GM12878 (cell line): Measurements from ENCODE around the gene GPATCH11. TPM values are rescaled to one million over a fixed set of nuclear protein-coding genes. Genes with fewer than 3 reads are reported as not detected.

Experiments
- ATAC-seq: fragments of 200-7000 bp; cut with Tn5 transposase; 3 replicates; pipeline ENCODE4 v1.9.1; 2020; ENCODE audit warnings: mild to moderate bottlenecking, moderate library complexity
- BruUV-seq: library from RNA; stranded (reverse); fragments of 400-500 nt; replicated peaks from 2 replicates; lab custom pipeline; 2021; lab: Mats Ljungman, UMichigan
- CTCF ChIA-PET: fragments of 300-600 bp; sonication (Branson Sonifier 250); formaldehyde crosslinking; extraction: SDS; loops from one replicate; lab custom pipeline; 2021; ENCODE audit warnings: inconsistent platforms; lab: Yijun Ruan, JAX
- POLR2A ChIA-PET: fragments of 350-600 bp; formaldehyde crosslinking; extraction: SDS; loops from one replicate; lab custom pipeline; 2021; ENCODE audit warnings: inconsistent platforms; lab: Charles Lee
- RAD21 ChIA-PET: fragments of 300-600 bp; sonication (Branson Sonifier 250); formaldehyde crosslinking; loops from one replicate; lab custom pipeline; 2023; ENCODE audit warnings: antibody characterized with exemption; ENCODE audit not compliant: unreplicated experiment; lab: Charles Lee
- SMC1A ChIA-PET: fragments of 300-600 bp; sonication (Branson Sonifier 250); formaldehyde crosslinking; loops from one replicate; lab custom pipeline; 2023; ENCODE audit not compliant: unreplicated experiment, uncharacterized antibody; lab: Charles Lee
- DNase-seq: peaks from one replicate; pipeline ENCODE4 v3.0.0-alpha.2; 2011; ENCODE audit warnings: low read depth, low spot score
- FAIRE-seq: peaks from 3 replicates; lab custom pipeline; 2011; peaks lifted over from hg19 to GRCh38; lab: Jason Lieb, UNC
- H2AFZ ChIP-seq: 2 replicates; pipeline ENCODE4 v1.6.0; 2011; ENCODE audit warnings: low read depth, low read length, control low read depth; ENCODE audit not compliant: control insufficient read depth
- H3K27ac ChIP-seq: 2 replicates; pipeline ENCODE4 v1.5.1; 2011; ENCODE audit warnings: control low read depth; ENCODE audit not compliant: control insufficient read depth, insufficient read depth
- H3K27me3 ChIP-seq, 2 experiments: replicated peaks in 1 of 2; 2 replicates each; pipeline versions ENCODE4 v1.6.0 to v1.6.1; 2011; ENCODE audit warnings: low read length in 1 of 2; ENCODE audit not compliant: control insufficient read depth in 2 of 2, insufficient read depth in 2 of 2
- H3K36me3 ChIP-seq, 2 experiments: 2 replicates each; pipeline ENCODE4 v1.5.1; 2011; ENCODE audit warnings: low read length in 1 of 2; ENCODE audit not compliant: control insufficient read depth in 2 of 2, insufficient read depth in 2 of 2
- H3K4me1 ChIP-seq: 2 replicates; pipeline ENCODE4 v1.6.1; 2011; ENCODE audit warnings: mild to moderate bottlenecking, low read length, moderate library complexity, mixed read lengths; ENCODE audit not compliant: control insufficient read depth, insufficient read depth
- H3K4me2 ChIP-seq: 2 replicates; pipeline ENCODE4 v1.6.0; 2011; ENCODE audit warnings: control low read depth; ENCODE audit not compliant: control insufficient read depth, insufficient read depth
- H3K4me3 ChIP-seq: fragments of 200-600 bp; sonication (generic); 2 replicates; pipeline ENCODE4 v1.5.1; 2016
- H3K79me2 ChIP-seq: 2 replicates; pipeline ENCODE4 v1.6.0; 2011; ENCODE audit warnings: low read length; ENCODE audit not compliant: control insufficient read depth, insufficient read depth
- H3K9ac ChIP-seq: 2 replicates; pipeline ENCODE4 v1.8.0; 2011; ENCODE audit warnings: low read length, control low read depth, mixed read lengths; ENCODE audit not compliant: control insufficient read depth, insufficient read depth
- H3K9me3 ChIP-seq: replicated peaks from 3 replicates; pipeline ENCODE4 v1.5.1; 2011; ENCODE audit warnings: mild to moderate bottlenecking, low read length; ENCODE audit not compliant: control insufficient read depth, insufficient read depth
- H4K20me1 ChIP-seq: 2 replicates; pipeline ENCODE4 v1.6.0; 2011; ENCODE audit not compliant: control insufficient read depth, insufficient read depth
- ASH2L ChIP-seq: fragments of 300-600, 200-600 bp; sonication (generic); IDR thresholded peaks from 2 replicates; pipeline ENCODE4 v1.6.1; 2017; ENCODE audit warnings: low read depth, mild to moderate bottlenecking, borderline replicate concordance
- BRCA1 ChIP-seq: IDR thresholded peaks from 2 replicates; pipeline ENCODE4 v1.6.1; 2011; ENCODE audit warnings: low read depth, low read length, improper control_type of control experiment
- HDAC2 ChIP-seq: fragments of 200-600 bp; sonication (generic); IDR thresholded peaks from 2 replicates; pipeline ENCODE4 v1.6.1; 2017
- IKZF2 ChIP-seq, 2 experiments: fragments of 450-650 bp; IDR thresholded peaks; 2 replicates each; pipeline ENCODE4 v1.6.1; 2017; ENCODE audit warnings: mild to moderate bottlenecking in 2 of 2, moderate library complexity in 2 of 2
- NFIC ChIP-seq: IDR thresholded peaks from 2 replicates; pipeline ENCODE4 v1.6.1; 2012; ENCODE audit warnings: low read depth, mild to moderate bottlenecking, inconsistent platforms, low read length, moderate library complexity
- PAX5 ChIP-seq: IDR thresholded peaks from 2 replicates; pipeline ENCODE4 v1.6.1; 2011; ENCODE audit warnings: low read depth, low read length, borderline replicate concordance
- RELA ChIP-seq: fragments of 450-650 bp; IDR thresholded peaks from 2 replicates; pipeline ENCODE4 v1.8.0; 2014; ENCODE audit warnings: borderline replicate concordance; ENCODE audit not compliant: partially characterized antibody
- TARDBP ChIP-seq: IDR thresholded peaks from 2 replicates; pipeline ENCODE4 v1.6.1; 2016; ENCODE audit warnings: borderline replicate concordance
- TBL1XR1 ChIP-seq: IDR thresholded peaks from 2 replicates; pipeline ENCODE4 v1.6.1; 2012; ENCODE audit warnings: low read depth, low read length, improper control_type of control experiment
- WGBS: methylation state at CpG from one replicate; pipeline ENCODE4 v1.1.6; 2016; ENCODE audit warnings: low lambda C conversion rate; ENCODE audit not compliant: insufficient replicate concordance, insufficient coverage; ENCODE audit errors: missing lambda C conversion rate; 5-methylcytosine and 5-hydroxymethylcytosine counted together
- in situ Hi-C: fragments of 300-500 bp; cut with MboI; formaldehyde crosslinking; loops from 9 replicates; pipeline ENCODE4 v1.14.3; 2018; ENCODE audit warnings: mixed read lengths
- intact Hi-C: fragments of 100-400 bp; cut with micrococcal nuclease; formaldehyde crosslinking; loops from one replicate; pipeline ENCODE4 v1.14.2; 2022; ENCODE audit not compliant: unreplicated experiment
- polyA plus RNA-seq, 11 experiments: library from polyadenylated mRNA; depleted of rRNA in 4 of 11; unstranded in 6 of 11; stranded (reverse) in 5 of 11; fragments of >200 nt; fragmentation: Nextera tagmentation in 4 of 11; fragmentation: Illumina TruSeq in 1 of 11; extraction: Ambion mirVana in 4 of 11; extraction: Trizol in 1 of 11; gene quantifications; 1 replicate in 1 of 11; 2 replicates in 10 of 11; pipeline versions ENCODE4 v1.2.1 to v1.2.3, GENCODE V29; 2011 to 2016; ENCODE audit warnings: inconsistent platforms in 2 of 11, missing spikeins in 2 of 11, low read depth in 1 of 11
- total RNA-seq, 4 experiments: library from RNA; depleted of rRNA in 3 of 4; stranded (reverse); fragments of >200 nt in 3 of 4; fragmentation: Illumina TruSeq in 1 of 4; extraction: Trizol in 1 of 4; gene quantifications; 2 replicates each; pipeline versions ENCODE4 v1.2.1 to v1.2.3, GENCODE V29; 2013 to 2021
- TF ChIP-seq, protein P1 (sequence below): fragments of 450-650 bp; IDR thresholded peaks from 2 replicates; pipeline ENCODE4 v1.6.1; 2018; ENCODE audit warnings: mild to moderate bottlenecking, low read depth, moderate library complexity; ENCODE audit not compliant: partially characterized antibody
- TF ChIP-seq, protein P2 (sequence below), 3 experiments: IDR thresholded peaks in 2 of 3; conservative IDR thresholded peaks in 1 of 3; 2 replicates each; pipeline ENCODE4 v1.5.1; 2011; ENCODE audit warnings: low read depth in 3 of 3, low read length in 3 of 3, mild to moderate bottlenecking in 3 of 3, control low read depth in 2 of 3, moderate library complexity in 2 of 3, inconsistent platforms in 1 of 3, mixed read lengths in 1 of 3; ENCODE audit not compliant: control insufficient read depth in 2 of 3, insufficient read depth in 1 of 3; ENCODE audit errors: extremely low read depth in 1 of 3

GPATCH11 gene
- total and polyA plus RNA-seq, 10 of the 15 experiments (the other 5 are each of a cell fraction or from before 2014, with no cell fraction given), result 11.5 to 31.8 (median 16.5) TPM

DNA sequence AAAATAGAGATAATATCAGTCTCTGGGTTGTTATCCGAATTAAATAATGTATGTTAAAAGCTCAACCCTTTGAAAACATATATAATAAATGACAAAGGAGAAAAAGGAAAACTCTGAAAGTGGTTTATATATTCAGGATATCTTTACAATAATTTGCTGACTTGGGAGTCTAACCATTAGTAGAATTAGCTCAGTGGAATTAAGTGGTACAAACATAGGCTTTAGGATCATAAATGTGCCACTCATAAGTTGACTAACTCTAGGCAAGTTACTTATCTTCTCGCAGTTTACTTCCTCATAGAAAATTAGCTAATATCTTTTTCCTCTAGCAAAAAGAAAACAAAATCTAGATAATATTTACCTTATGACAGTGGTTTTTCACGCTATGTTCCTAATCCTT lies 44.7 kb upstream of the GPATCH11 start:
- BruUV-seq, result no TSS peak
- ChIA-PET CTCF (interaction anchor here (0.7 kb wide), 1 partner anchor 181 kb away, joined by 3 read pairs; no protein-coding TSS in a partner anchor), POLR2A (no interaction called here), SMC1A (interaction anchor here (1.2 kb wide), 1 partner anchor 13 kb away, joined by 4 read pairs; no protein-coding TSS in a partner anchor), RAD21 (no interaction called here)
- Histone ChIP-seq H3K36me3 (peaks cover 0 to 2% of the 10 kb centered on the region in 2 experiments; a peak in 2 of 4 replicates), H3K9ac (no peak overlapping the region), H3K9me3 (no peaks in the 10 kb centered on the region), H3K4me1 (no peaks in the 10 kb centered on the region), H3K27ac (no peak overlapping the region), H3K4me3 (no peak overlapping the region), H3K4me2 (no peak overlapping the region), H2AFZ (no peak overlapping the region), H4K20me1 (no peaks in the 10 kb centered on the region), H3K79me2 (no peaks in the 10 kb centered on the region)
- FAIRE-seq (no peak), ATAC-seq (no peak), DNase-seq (no peak)
- in situ Hi-C loops, result no loop called here
- WGBS, result 96% methylated on average over 3 of the region's 3 CpGs
- TF ChIP-seq IKZF2 (IDR thresholded peaks at IDR 0.05) (no peak), TBL1XR1 (no peak), RELA (no peak), PAX5 (no peak), ASH2L (no peak), HDAC2 (no peak), BRCA1 (no peak), NFIC (no peak), TARDBP (no peak)
- TF ChIP-seq, protein P1, sequence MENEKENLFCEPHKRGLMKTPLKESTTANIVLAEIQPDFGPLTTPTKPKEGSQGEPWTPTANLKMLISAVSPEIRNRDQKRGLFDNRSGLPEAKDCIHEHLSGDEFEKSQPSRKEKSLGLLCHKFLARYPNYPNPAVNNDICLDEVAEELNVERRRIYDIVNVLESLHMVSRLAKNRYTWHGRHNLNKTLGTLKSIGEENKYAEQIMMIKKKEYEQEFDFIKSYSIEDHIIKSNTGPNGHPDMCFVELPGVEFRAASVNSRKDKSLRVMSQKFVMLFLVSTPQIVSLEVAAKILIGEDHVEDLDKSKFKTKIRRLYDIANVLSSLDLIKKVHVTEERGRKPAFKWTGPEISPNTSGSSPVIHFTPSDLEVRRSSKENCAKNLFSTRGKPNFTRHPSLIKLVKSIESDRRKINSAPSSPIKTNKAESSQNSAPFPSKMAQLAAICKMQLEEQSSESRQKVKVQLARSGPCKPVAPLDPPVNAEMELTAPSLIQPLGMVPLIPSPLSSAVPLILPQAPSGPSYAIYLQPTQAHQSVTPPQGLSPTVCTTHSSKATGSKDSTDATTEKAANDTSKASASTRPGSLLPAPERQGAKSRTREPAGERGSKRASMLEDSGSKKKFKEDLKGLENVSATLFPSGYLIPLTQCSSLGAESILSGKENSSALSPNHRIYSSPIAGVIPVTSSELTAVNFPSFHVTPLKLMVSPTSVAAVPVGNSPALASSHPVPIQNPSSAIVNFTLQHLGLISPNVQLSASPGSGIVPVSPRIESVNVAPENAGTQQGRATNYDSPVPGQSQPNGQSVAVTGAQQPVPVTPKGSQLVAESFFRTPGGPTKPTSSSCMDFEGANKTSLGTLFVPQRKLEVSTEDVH, result no peak
- TF ChIP-seq, protein P2, sequence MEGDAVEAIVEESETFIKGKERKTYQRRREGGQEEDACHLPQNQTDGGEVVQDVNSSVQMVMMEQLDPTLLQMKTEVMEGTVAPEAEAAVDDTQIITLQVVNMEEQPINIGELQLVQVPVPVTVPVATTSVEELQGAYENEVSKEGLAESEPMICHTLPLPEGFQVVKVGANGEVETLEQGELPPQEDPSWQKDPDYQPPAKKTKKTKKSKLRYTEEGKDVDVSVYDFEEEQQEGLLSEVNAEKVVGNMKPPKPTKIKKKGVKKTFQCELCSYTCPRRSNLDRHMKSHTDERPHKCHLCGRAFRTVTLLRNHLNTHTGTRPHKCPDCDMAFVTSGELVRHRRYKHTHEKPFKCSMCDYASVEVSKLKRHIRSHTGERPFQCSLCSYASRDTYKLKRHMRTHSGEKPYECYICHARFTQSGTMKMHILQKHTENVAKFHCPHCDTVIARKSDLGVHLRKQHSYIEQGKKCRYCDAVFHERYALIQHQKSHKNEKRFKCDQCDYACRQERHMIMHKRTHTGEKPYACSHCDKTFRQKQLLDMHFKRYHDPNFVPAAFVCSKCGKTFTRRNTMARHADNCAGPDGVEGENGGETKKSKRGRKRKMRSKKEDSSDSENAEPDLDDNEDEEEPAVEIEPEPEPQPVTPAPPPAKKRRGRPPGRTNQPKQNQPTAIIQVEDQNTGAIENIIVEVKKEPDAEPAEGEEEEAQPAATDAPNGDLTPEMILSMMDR (IDR thresholded peaks at IDR 0.05 in 2 of 3, conservative IDR thresholded peaks at IDR 0.05 in 1 of 3; ENCODE audit: control insufficient read depth in 2 of 3, extremely low read depth in 1 of 3, insufficient read depth in 1 of 3, low read depth in 3 of 3, low read length in 3 of 3), result no peak
- TF ChIP-seq, all 136 proteins: peak for 0
- intact Hi-C loops, result no loop called here
- H3K27me3 ChIP-seq, result no peaks in the 10 kb centered on the region
